WI38 (cell line): ENCODE measurements around the gene RCL1.

ENCODE experiments used
- H3K4me3 ChIP-seq: 2 replicates; pipeline ENCODE4 v1.5.1; 2011; ENCODE audit warnings: low read depth, mild to moderate bottlenecking, control low read depth, low read length
- TF ChIP-seq, protein P1 (sequence below): IDR thresholded peaks from 2 replicates; pipeline ENCODE4 v1.5.1; 2012; ENCODE audit warnings: low read depth, mild to moderate bottlenecking, control low read depth, low read length

The RCL1 gene

DNA sequence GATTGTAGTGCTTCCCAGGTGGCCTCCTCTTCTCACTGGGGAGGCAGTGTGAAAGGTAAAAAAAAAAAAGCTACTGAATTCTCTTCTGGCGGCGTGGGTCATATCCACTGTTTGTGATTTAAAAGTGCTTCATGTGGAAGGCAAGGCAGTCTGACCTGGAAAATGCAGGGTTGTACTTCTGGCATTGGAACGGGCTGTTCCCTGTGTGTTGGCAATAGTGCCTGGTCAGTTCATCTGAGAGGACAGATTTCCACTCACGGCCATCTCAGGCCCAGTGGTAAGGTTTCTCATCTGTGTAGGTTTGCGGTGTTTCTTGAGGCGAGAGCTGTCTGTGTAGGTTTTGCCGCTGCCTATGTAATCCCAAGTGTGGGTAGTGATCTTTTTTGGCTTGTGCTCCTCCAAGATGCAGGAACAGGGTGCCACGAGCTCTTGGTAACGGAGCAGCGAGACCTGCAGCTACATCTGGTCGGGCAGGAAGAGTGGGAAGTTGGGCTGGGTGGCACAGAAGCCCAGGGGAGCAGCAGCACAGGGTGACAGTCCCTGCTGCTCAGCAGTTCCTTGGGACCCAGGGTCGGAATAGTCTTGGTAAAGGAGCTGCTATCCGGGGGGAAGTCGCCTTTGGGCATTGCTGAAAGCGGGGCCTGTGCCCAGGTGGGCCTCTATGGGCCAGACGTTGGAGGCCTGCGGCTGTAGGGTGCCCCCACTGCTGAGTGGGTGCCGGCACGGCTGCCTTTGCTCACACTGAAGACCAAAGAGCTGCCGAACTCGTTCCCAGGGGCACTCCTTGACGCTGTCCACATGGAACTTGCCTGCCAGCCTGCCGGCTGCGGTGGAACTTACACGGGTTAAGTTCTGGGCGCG is 11.2 kb downstream of the RCL1 start:
- TF ChIP-seq, protein P1, sequence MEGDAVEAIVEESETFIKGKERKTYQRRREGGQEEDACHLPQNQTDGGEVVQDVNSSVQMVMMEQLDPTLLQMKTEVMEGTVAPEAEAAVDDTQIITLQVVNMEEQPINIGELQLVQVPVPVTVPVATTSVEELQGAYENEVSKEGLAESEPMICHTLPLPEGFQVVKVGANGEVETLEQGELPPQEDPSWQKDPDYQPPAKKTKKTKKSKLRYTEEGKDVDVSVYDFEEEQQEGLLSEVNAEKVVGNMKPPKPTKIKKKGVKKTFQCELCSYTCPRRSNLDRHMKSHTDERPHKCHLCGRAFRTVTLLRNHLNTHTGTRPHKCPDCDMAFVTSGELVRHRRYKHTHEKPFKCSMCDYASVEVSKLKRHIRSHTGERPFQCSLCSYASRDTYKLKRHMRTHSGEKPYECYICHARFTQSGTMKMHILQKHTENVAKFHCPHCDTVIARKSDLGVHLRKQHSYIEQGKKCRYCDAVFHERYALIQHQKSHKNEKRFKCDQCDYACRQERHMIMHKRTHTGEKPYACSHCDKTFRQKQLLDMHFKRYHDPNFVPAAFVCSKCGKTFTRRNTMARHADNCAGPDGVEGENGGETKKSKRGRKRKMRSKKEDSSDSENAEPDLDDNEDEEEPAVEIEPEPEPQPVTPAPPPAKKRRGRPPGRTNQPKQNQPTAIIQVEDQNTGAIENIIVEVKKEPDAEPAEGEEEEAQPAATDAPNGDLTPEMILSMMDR = no peak

DNA sequence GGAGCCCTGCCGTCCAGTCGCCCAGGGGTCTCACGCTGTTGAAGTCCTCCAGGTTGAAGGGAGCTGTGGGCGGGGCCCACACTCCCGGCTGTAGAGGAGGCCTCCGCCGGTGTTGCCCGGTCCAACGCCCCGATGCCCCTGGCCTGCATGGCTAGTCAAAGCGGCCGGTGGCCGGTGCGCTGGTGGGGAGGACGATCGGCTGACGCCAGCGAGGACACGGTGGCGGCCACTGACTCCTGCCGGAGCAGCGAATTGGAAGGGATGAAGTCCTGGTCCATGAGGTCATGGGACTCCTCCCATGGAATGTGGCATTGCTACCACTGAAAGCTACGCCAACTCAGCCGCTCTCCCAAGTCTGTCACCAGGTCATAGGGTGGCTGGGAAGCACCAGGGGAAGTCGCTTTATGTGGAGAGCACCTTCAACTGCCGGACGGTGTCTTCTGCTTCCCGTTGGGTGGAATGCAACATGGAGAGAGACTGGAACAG is 11.8 kb downstream of the RCL1 start:
- TF ChIP-seq, protein P1 = no peak
- no peak overlapping the region for H3K4me3 ChIP-seq

More for the DNA sequence above, 11.2 kb downstream of the RCL1 start:
- no peak overlapping the region for H3K4me3 ChIP-seq

DNA sequence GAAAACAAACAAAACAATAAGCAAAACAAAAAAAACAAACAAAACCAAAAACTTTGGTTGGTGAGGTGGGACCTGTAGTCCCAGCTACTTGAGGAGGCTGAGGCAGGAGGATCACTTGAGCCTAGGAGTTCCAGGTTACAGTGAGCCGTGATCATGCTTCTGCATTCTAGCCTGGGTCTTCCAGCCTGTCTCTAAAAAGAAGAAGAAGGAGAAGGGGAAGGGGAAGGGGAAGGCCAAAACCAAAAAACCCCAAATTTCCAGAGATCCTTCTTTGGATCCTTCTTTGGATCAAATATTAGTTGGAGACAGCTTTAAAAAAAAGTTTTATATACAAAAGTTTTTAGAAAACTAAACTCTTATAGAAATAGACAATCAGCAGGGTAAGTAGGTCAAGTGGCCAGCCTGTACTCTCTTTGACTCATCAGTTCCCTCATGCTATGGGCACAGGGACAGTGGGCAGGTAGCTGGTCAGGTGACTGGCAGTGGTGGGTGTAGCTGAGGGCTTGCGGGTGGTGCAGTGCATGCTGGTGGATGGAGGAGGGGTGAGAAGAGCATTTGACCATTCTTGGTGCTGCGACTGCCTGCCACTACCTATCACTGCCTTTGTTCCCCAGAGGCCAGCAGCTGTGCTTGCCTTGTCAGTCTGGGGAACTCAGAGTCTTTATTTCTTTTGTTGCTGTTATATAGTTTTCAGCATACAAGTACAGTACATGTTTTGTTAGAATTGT is 12.6 kb downstream of the RCL1 start:
- TF ChIP-seq, protein P1 = no peak
- no peak overlapping the region for H3K4me3 ChIP-seq

DNA sequence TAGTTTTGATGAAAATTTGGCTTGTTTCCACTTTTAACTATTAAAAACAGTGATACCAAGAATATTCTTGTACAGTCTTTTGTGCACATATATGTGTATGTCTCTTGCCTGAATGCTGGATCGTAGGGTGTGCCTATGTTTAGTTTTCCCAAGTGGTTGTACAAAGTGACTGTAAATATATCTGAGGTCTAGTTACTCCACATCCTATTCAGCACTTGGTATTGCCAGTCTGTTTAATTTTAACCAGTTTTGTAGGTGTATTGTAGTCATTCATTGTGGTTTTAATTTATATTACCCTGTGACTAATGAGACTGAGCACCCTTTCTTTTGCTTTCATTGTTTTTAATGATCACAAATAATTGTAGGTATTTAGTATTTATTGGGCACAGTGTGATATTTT is 17.8 kb downstream of the RCL1 start:
- TF ChIP-seq, protein P1 = no peak
- H3K4me3 ChIP-seq = no peak overlapping the region

DNA sequence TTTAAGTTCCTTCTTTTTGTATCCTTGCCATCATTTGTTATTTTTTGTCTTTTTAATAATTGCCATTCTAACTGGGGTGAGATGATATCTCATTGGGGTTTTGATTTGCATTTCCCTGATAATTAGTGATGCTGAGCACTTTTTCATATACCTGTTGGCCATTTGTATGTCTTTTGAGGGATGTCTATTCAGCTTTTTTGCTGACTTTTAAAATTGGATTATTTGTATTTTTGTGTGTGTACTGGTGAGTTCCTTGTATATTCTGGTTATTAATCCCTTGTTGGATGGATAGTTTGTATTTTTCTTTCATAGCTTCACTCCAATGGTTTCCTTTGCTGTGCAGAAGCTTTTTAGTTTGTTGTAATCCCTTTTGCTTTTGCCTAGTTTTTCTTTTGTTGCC is 19.1 kb downstream of the RCL1 start:
- no peak overlapping the region for H3K4me3 ChIP-seq
- TF ChIP-seq, protein P1 = no peak

DNA sequence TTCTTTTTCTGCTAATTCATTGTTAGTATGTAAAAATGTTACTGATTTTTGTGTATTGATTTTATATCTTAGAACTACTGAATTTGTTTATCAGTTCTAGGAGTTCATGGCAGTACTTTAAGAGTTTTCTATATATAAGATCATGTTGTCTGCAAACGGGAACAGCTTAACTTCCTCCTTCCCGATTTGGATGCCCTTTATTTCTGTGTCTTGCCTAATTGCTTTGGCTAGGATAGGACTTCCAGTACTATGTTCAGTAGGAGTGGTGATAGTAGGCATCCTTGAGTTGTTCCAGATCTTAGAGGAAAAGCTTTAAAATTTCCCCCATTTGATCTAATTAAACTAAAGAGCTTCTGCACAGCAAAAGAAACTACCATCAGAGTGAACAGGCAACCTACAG is 20.1 kb downstream of the RCL1 start:
- H3K4me3 ChIP-seq = no peak overlapping the region
- TF ChIP-seq, protein P1 = no peak

DNA sequence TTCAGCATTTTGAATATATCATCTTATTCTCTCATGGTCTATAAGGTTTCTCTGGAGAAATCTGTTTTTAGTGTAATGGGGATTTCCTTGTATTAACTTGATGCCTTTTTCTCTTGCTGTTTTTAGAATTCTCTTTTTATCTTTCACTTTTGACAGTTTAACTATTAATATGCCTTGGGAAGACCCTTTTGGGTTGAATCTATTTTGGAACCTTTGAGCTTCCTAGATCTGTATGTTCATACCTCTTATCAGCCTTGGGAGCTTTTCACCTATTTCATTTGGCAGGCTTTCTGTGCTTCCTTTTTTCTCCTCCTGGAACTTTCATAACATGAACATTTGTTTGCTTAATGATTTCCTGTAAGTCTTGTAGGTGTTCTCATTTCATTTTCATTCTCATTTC is 22.2 kb downstream of the RCL1 start:
- H3K4me3 ChIP-seq = no peak overlapping the region
- TF ChIP-seq, protein P1 = no peak
